Measurements from ENCODE around the gene SERPINB2.

SERPINB2 gene

DNA sequence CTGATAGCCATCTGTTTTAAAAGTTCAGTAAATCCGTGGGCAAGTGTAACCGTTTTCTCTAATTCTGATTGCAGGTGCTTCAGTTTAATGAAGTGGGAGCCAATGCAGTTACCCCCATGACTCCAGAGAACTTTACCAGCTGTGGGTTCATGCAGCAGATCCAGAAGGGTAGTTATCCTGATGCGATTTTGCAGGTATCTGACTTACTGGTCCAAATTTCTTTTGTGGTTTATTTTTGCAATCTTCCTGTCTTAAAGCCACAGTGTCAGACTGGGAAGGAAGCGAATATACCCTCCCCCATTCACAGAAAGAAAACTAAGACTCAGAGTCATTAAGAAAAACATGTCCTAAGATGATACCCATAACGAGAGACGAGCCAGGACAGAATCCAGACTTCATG lies 7.7 kb downstream of the SERPINB2 start:
- no peak overlapping the region for H3K4me2 ChIP-seq (ENCODE audit: low read length)
- no peak overlapping the region for H3K9ac ChIP-seq (ENCODE audit: low read length)
- H3K79me1 ChIP-seq (ENCODE audit: low read length) = no peaks in the 10 kb centered on the region
- no peak overlapping the region for H3K27ac ChIP-seq (ENCODE audit: low read depth, low read length)
- no peaks in the 10 kb centered on the region for H3K79me2 ChIP-seq (ENCODE audit: control insufficient read depth, insufficient read depth, low read length)
- H2BK5ac ChIP-seq (ENCODE audit: low read length) = no peak overlapping the region
- no peaks in the 10 kb centered on the region for H3K4me1 ChIP-seq (ENCODE audit: control insufficient read depth, low read depth, low read length)
- no peak overlapping the region for H3K4me3 ChIP-seq (ENCODE audit: low read length)
- H3K18ac ChIP-seq (ENCODE audit: low read length) = no peak overlapping the region
- no peak overlapping the region for H2AK5ac ChIP-seq (ENCODE audit: low read length)
- H3K36me3 ChIP-seq (ENCODE audit: control insufficient read depth, insufficient read depth, low read length) = no peaks in the 10 kb centered on the region
- WGBS (ENCODE audit: extremely low coverage, insufficient coverage, low lambda C conversion rate) = no CpG with 5 or more reads among the region's 6 CpGs
- DNase-seq = no peak
- no peak overlapping the region for H3K56ac ChIP-seq (ENCODE audit: low read length)
- H3K27me3 ChIP-seq (ENCODE audit: insufficient read depth, low read length, poor library complexity) = no peaks in the 10 kb centered on the region
- no peak overlapping the region for H4K8ac ChIP-seq (ENCODE audit: low read depth, low read length)
- H3K23ac ChIP-seq (ENCODE audit: low read length) = no peak overlapping the region
- H3K4ac ChIP-seq (ENCODE audit: low read depth, low read length) = no peak overlapping the region
- H4K5ac ChIP-seq (ENCODE audit: low read length) = no peak overlapping the region
- H2BK15ac ChIP-seq (replicated peaks; ENCODE audit: low read depth) = no peak overlapping the region
- no peak overlapping the region for H2BK120ac ChIP-seq (ENCODE audit: low read depth, low read length)

DNA sequence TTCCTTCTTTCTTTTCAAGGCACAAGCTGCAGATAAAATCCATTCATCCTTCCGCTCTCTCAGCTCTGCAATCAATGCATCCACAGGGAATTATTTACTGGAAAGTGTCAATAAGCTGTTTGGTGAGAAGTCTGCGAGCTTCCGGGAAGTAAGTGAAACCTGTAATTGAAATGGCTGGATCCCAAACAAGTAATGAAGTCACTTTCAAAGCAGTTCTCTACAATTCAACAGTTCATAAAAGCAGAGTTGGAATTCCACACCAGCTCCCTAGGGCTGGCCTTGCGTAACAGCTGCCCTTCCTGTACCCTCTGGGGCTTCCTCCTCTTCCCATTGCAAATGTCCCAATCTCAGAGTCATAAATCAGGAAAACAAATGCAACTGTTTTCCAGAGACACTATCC lies 9.6 kb downstream of the SERPINB2 start:
- no peaks in the 10 kb centered on the region for H3K27me3 ChIP-seq (ENCODE audit: insufficient read depth, low read length, poor library complexity)
- no peak overlapping the region for H3K4me2 ChIP-seq (ENCODE audit: low read length)
- no peak overlapping the region for H2BK15ac ChIP-seq (replicated peaks; ENCODE audit: low read depth)
- no peak overlapping the region for H2BK120ac ChIP-seq (ENCODE audit: low read depth, low read length)
- WGBS (ENCODE audit: extremely low coverage, insufficient coverage, low lambda C conversion rate) = no CpG with 5 or more reads among the region's 4 CpGs
- no peak overlapping the region for H3K4me3 ChIP-seq (ENCODE audit: low read length)
- no peaks in the 10 kb centered on the region for H3K79me2 ChIP-seq (ENCODE audit: control insufficient read depth, insufficient read depth, low read length)
- no peak overlapping the region for H2BK5ac ChIP-seq (ENCODE audit: low read length)
- no peak overlapping the region for H2AK5ac ChIP-seq (ENCODE audit: low read length)
- no peak overlapping the region for H4K5ac ChIP-seq (ENCODE audit: low read length)
- H3K56ac ChIP-seq (ENCODE audit: low read length) = no peak overlapping the region
- H3K4me1 ChIP-seq (ENCODE audit: control insufficient read depth, low read depth, low read length) = no peaks in the 10 kb centered on the region
- no peaks in the 10 kb centered on the region for H3K36me3 ChIP-seq (ENCODE audit: control insufficient read depth, insufficient read depth, low read length)
- H3K18ac ChIP-seq (ENCODE audit: low read length) = no peak overlapping the region
- H3K79me1 ChIP-seq (ENCODE audit: low read length) = no peaks in the 10 kb centered on the region
- no peak overlapping the region for H3K9ac ChIP-seq (ENCODE audit: low read length)
- H3K23ac ChIP-seq (ENCODE audit: low read length) = no peak overlapping the region
- no peak overlapping the region for H3K4ac ChIP-seq (ENCODE audit: low read depth, low read length)
- DNase-seq = peak; percentile 20
- H4K8ac ChIP-seq (ENCODE audit: low read depth, low read length) = no peak overlapping the region
- no peak overlapping the region for H3K27ac ChIP-seq (ENCODE audit: low read depth, low read length)

DNA sequence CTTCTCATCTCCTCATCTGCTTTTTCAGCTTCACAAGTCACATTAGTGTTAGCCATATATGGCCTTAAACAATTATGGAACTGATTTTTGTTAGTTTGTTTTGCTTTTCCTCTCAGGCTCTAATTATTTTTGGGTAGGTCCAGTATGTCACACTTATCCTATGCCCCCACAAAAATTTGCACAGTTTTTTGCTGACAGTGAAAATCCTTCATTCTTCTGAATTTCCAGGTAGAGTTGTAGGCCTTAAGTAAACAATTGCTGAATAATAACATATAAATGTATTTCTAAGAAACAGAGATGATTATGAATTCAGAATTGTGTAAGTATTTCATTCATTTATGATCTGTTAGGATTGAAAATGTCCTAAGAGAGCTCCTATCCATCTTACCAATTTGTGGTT lies 11.7 kb downstream of the SERPINB2 start:
- DNase-seq = no peak
- H3K27ac ChIP-seq (ENCODE audit: low read depth, low read length) = no peak overlapping the region
- H4K8ac ChIP-seq (ENCODE audit: low read depth, low read length) = no peak overlapping the region
- H4K5ac ChIP-seq (ENCODE audit: low read length) = no peak overlapping the region
- no peaks in the 10 kb centered on the region for H3K36me3 ChIP-seq (ENCODE audit: control insufficient read depth, insufficient read depth, low read length)
- H3K56ac ChIP-seq (ENCODE audit: low read length) = no peak overlapping the region
- no peak overlapping the region for H2BK5ac ChIP-seq (ENCODE audit: low read length)
- H3K4me2 ChIP-seq (ENCODE audit: low read length) = no peak overlapping the region
- no peak overlapping the region for H3K23ac ChIP-seq (ENCODE audit: low read length)
- no peak overlapping the region for H3K9ac ChIP-seq (ENCODE audit: low read length)
- no peak overlapping the region for H3K4ac ChIP-seq (ENCODE audit: low read depth, low read length)
- no peak overlapping the region for H2BK120ac ChIP-seq (ENCODE audit: low read depth, low read length)
- no peak overlapping the region for H3K4me3 ChIP-seq (ENCODE audit: low read length)
- no peak overlapping the region for H2AK5ac ChIP-seq (ENCODE audit: low read length)
- no peaks in the 10 kb centered on the region for H3K27me3 ChIP-seq (ENCODE audit: insufficient read depth, low read length, poor library complexity)
- no peaks in the 10 kb centered on the region for H3K79me2 ChIP-seq (ENCODE audit: control insufficient read depth, insufficient read depth, low read length)
- H3K18ac ChIP-seq (ENCODE audit: low read length) = no peak overlapping the region
- no peaks in the 10 kb centered on the region for H3K79me1 ChIP-seq (ENCODE audit: low read length)
- H2BK15ac ChIP-seq (replicated peaks; ENCODE audit: low read depth) = no peak overlapping the region
- no peaks in the 10 kb centered on the region for H3K4me1 ChIP-seq (ENCODE audit: control insufficient read depth, low read depth, low read length)

DNA sequence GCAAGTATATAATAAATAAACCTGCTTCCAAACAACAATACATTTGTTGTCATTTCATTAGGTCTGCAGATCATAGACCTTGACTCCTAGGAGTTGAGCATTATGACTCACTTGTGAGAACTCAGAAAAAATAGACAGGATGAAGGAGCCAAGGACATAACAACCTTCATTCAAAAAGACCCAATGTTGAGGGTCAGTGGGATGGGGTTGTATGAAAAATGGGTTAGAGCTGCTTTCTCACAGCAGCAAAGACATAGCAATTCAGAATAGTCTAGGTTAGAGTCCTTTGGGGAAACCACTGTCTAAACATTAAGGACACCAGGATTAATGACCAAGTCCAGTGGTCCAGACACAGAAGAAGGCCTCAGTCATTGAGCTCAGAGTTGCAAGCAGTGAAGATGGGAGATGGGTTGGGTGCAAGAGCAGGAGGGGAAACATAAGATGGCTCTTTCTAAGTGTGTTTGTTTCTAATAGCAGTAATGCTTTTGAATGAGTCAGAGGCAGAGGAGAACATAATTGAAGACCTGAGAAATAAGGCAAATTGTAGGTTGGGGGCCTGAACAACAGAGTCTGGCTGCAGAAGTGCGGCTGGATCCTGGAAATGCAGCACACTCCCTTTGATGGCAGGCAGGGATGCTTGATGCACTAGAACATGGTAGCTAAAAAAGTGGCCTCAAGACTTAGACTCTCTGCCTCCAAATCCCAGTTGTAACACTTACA lies 16.5 kb downstream of the SERPINB2 start:
- Histone ChIP-seq H4K8ac (ENCODE audit: low read depth, low read length) (no peak overlapping the region), H3K9ac (ENCODE audit: low read length) (no peak overlapping the region), H3K56ac (ENCODE audit: low read length) (no peak overlapping the region), H3K27ac (ENCODE audit: low read depth, low read length) (no peak overlapping the region), H4K5ac (ENCODE audit: low read length) (no peak overlapping the region), H3K4me2 (ENCODE audit: low read length) (no peak overlapping the region), H3K23ac (ENCODE audit: low read length) (no peak overlapping the region), H3K18ac (ENCODE audit: low read length) (no peak overlapping the region), H3K79me1 (ENCODE audit: low read length) (no peaks in the 10 kb centered on the region), H3K27me3 (ENCODE audit: insufficient read depth, low read length, poor library complexity) (no peaks in the 10 kb centered on the region), H3K4me1 (ENCODE audit: control insufficient read depth, low read depth, low read length) (no peaks in the 10 kb centered on the region), H3K4ac (ENCODE audit: low read depth, low read length) (no peak overlapping the region), H2AK5ac (ENCODE audit: low read length) (no peak overlapping the region), H3K79me2 (ENCODE audit: control insufficient read depth, insufficient read depth, low read length) (no peaks in the 10 kb centered on the region), H2BK120ac (ENCODE audit: low read depth, low read length) (no peak overlapping the region), H2BK5ac (ENCODE audit: low read length) (no peak overlapping the region), H3K4me3 (ENCODE audit: low read length) (no peak overlapping the region), H2BK15ac (replicated peaks; ENCODE audit: low read depth) (no peak overlapping the region), H3K36me3 (ENCODE audit: control insufficient read depth, insufficient read depth, low read length) (no peaks in the 10 kb centered on the region)
- no peak for DNase-seq
- no CpG with 5 or more reads among the region's 1 CpG for WGBS (ENCODE audit: extremely low coverage, insufficient coverage, low lambda C conversion rate)

DNA sequence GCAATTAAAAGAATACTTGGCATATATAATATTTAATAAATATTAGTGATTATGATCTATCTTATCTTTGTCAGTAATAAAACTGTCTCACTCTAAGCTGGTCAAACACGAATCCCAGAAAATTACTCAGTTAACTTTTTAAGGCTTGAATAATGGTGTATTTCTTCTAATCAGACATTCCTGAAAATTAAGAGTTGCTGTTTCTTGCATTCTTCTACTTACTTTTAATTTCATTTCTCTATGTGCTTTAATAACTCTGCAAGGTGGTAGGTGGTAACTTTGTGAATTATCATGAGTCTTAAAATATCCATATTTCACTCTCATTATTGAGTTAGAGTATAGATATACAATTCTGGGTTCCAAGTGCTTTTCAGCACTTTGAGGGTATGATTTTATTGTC lies 17.2 kb downstream of the SERPINB2 start:
- Histone ChIP-seq H3K27me3 (ENCODE audit: insufficient read depth, low read length, poor library complexity) (no peaks in the 10 kb centered on the region), H3K79me1 (ENCODE audit: low read length) (no peaks in the 10 kb centered on the region), H3K27ac (ENCODE audit: low read depth, low read length) (no peak overlapping the region), H2BK15ac (replicated peaks; ENCODE audit: low read depth) (no peak overlapping the region), H2BK5ac (ENCODE audit: low read length) (no peak overlapping the region), H2AK5ac (ENCODE audit: low read length) (no peak overlapping the region), H2BK120ac (ENCODE audit: low read depth, low read length) (no peak overlapping the region), H3K4me1 (ENCODE audit: control insufficient read depth, low read depth, low read length) (no peaks in the 10 kb centered on the region), H3K36me3 (ENCODE audit: control insufficient read depth, insufficient read depth, low read length) (no peaks in the 10 kb centered on the region), H3K9ac (ENCODE audit: low read length) (no peak overlapping the region), H3K56ac (ENCODE audit: low read length) (no peak overlapping the region), H3K18ac (ENCODE audit: low read length) (no peak overlapping the region), H3K4me2 (ENCODE audit: low read length) (no peak overlapping the region), H4K5ac (ENCODE audit: low read length) (no peak overlapping the region), H3K79me2 (ENCODE audit: control insufficient read depth, insufficient read depth, low read length) (no peaks in the 10 kb centered on the region), H3K23ac (ENCODE audit: low read length) (no peak overlapping the region), H3K4me3 (ENCODE audit: low read length) (no peak overlapping the region), H4K8ac (ENCODE audit: low read depth, low read length) (no peak overlapping the region), H3K4ac (ENCODE audit: low read depth, low read length) (no peak overlapping the region)
- WGBS (ENCODE audit: extremely low coverage, insufficient coverage, low lambda C conversion rate) = no CpG with 5 or more reads among the region's 1 CpG
- no peak for DNase-seq

DNA sequence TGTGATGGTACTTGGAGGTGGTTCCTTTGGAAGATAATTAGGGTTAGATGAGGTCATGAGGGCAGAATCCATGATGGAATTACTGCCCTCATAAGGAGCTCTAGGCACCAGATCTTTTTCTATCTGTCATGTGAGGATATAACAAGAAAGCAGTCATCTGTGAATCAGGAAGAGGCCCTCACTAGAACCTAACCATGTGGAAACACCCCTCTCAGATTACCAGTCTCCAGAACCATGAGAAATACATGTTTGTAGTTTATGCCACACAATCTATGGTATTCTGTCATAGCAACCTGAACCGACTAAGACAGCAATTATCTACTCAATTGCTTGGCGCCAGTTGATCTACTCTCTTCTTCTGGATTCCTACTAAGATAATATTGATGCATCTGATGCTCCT lies 17.9 kb downstream of the SERPINB2 start:
- no peaks in the 10 kb centered on the region for H3K4me1 ChIP-seq (ENCODE audit: control insufficient read depth, low read depth, low read length)
- no peak overlapping the region for H3K4ac ChIP-seq (ENCODE audit: low read depth, low read length)
- H3K27ac ChIP-seq (ENCODE audit: low read depth, low read length) = no peak overlapping the region
- H3K4me2 ChIP-seq (ENCODE audit: low read length) = no peak overlapping the region
- H2BK120ac ChIP-seq (ENCODE audit: low read depth, low read length) = no peak overlapping the region
- H3K4me3 ChIP-seq (ENCODE audit: low read length) = no peak overlapping the region
- H3K79me2 ChIP-seq (ENCODE audit: control insufficient read depth, insufficient read depth, low read length) = no peaks in the 10 kb centered on the region
- no peak for DNase-seq
- WGBS (ENCODE audit: extremely low coverage, insufficient coverage, low lambda C conversion rate) = no CpG with 5 or more reads among the region's 2 CpGs
- no peak overlapping the region for H4K5ac ChIP-seq (ENCODE audit: low read length)
- no peak overlapping the region for H2BK15ac ChIP-seq (replicated peaks; ENCODE audit: low read depth)
- H3K79me1 ChIP-seq (ENCODE audit: low read length) = no peaks in the 10 kb centered on the region
- H3K23ac ChIP-seq (ENCODE audit: low read length) = no peak overlapping the region
- H3K18ac ChIP-seq (ENCODE audit: low read length) = no peak overlapping the region
- H4K8ac ChIP-seq (ENCODE audit: low read depth, low read length) = no peak overlapping the region
- H2BK5ac ChIP-seq (ENCODE audit: low read length) = no peak overlapping the region
- no peak overlapping the region for H3K9ac ChIP-seq (ENCODE audit: low read length)
- H3K56ac ChIP-seq (ENCODE audit: low read length) = no peak overlapping the region
- H3K27me3 ChIP-seq (ENCODE audit: insufficient read depth, low read length, poor library complexity) = no peaks in the 10 kb centered on the region
- no peaks in the 10 kb centered on the region for H3K36me3 ChIP-seq (ENCODE audit: control insufficient read depth, insufficient read depth, low read length)
- H2AK5ac ChIP-seq (ENCODE audit: low read length) = no peak overlapping the region

Measured in mesendoderm (in vitro differentiated cells).